Left cardiac atrium (tissue), 4 donors: ENCODE results near the gene CAMK2N2. TPM values are rescaled to one million over a fixed set of nuclear protein-coding genes. Genes with fewer than 3 reads are reported as not detected.

ENCODE experiments used
- ATAC-seq, 2 donors: fragments of 200-7000 bp; cut with Tn5 transposase; one replicate each; pipeline ENCODE4 v1.9.1; 2020; ENCODE audit warnings: mild to moderate bottlenecking in 2 of 2, moderate library complexity in 2 of 2
- DNase-seq: peaks from one replicate; pipeline ENCODE4 v3.0.0-alpha.2; 2020
- intact Hi-C, 2 donors: fragments of 100-400 bp; cut with DNase I; formaldehyde crosslinking; loops; one replicate each; pipeline versions ENCODE4 v1.14.1 to v1.15.1; 2022 to 2023
- microRNA-seq, 2 donors: library from miRNA; unstranded; fragments of <30 nt; microRNA quantifications; one replicate each; pipeline ENCODE4 v1.2.0, GENCODE V29; 2020
- total RNA-seq, 2 donors: library from RNA; stranded (reverse); fragmentation: NEBNext Ultra II Directional; extraction: Animal tissue kit (Norgen Biotek cat#: 25700); gene quantifications; one replicate each; pipeline ENCODE4 v1.2.1, GENCODE V29; 2021
- donor health status: DM: no; HTN: yes; CAD: no.
- donor health status: DM: no; HTN: yes; CAD: no; lungs with severe emphysema.
- donor health status: DM: yes; HTN: yes; CAD: no.
- donor health status: Dilated cardiomyopathy.

Gene CAMK2N2
- total RNA-seq, 2 donors from 2014 or later: 0.18 TPM; not detected in 1

GRCh38 chr3:184230603-184231528 lies 30.5 kb downstream of the CAMK2N2 start:
- DNase-seq (no peak), ATAC-seq (peak in 1 of 2 donors; percentile 3)
- intact Hi-C loops: no loop called here

- DNase-seq: no peak
- intact Hi-C loops: no loop called here
- peak in 1 of 2 donors; percentile 25 for ATAC-seq
These were observed 31.2 kb downstream of the CAMK2N2 start for GRCh38 chr3:184230081-184230602.

- ATAC-seq (peak; percentile 91 to 97), DNase-seq (peak; percentile 72)
- intact Hi-C loops: no loop called here
These were observed 31.8 kb downstream of the CAMK2N2 start, which contains the start of gene VWA5B2 for GRCh38 chr3:184229394-184230080. VWA5B2 (plus strand) TSS chr3:184229585; CDS start chr3:184230529, 944 bp downstream.

GRCh38 chr3:184228376-184229137 lies 32.8 kb downstream of the CAMK2N2 start:
- intact Hi-C loops: no loop called here
- ATAC-seq: no peak
- no peak for DNase-seq

GRCh38 chr3:184227481-184227935 lies 33.8 kb downstream of the CAMK2N2 start:
- intact Hi-C loops: no loop called here
- no peak for DNase-seq
- ATAC-seq: no peak

- ATAC-seq (no peak), DNase-seq (no peak)
- intact Hi-C loops: no loop called here
These were observed 37.4 kb downstream of the CAMK2N2 start for GRCh38 chr3:184223946-184224345.

DNA sequence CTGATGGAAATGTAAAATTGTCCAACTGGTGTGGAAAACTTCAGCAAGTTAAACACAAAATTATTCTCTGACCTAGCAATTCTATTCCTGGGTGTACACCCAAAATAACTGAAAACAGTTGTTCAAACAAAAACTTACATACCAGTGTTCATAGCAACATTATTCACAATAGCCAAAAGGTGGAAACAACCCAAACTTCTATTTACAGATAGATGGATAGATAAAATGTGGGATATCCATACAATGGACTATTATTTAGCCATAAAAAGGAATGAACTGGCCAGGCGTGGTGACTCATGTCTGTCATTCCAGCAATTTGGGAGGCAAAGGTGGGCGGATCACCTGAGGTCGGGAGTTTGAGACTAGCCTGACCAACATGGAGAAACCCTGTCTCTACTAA lies 38.8 kb downstream of the CAMK2N2 start:
- ATAC-seq (no peak), DNase-seq (no peak)
- intact Hi-C loops: no loop called here

GRCh38 chr3:184218814-184219213 lies 42.5 kb downstream of the CAMK2N2 start:
- ATAC-seq: no peak
- intact Hi-C loops: no loop called here
- no peak for DNase-seq

GRCh38 chr3:184211718-184212117 lies 49.6 kb downstream of the CAMK2N2 start:
- intact Hi-C loops: no loop called here
- no peak for DNase-seq
- ATAC-seq: no peak

DNA sequence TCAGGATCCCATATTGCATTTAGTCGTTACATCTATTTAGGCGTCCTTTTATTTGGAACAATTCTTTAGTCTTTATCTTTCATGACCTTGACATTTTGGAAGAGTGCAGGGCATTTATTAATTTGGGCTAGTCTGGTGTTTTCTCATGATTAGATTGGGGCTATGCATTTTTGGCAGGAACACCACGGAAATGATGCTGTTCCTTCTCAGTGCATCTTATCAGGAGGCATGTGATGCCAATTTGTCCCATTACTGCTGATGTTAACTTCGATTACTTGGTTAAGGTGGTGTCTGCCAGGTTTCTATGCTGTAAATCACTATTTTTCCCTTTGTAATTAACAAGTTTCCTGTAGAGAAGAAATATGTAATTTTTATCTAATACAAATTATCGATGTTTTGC lies 50.1 kb downstream of the CAMK2N2 start:
- DNase-seq: no peak
- intact Hi-C loops: no loop called here
- no peak for ATAC-seq

Small RNA genes lying within 50 kb of the gene (microRNA-seq; reads per million reads assigned to microRNA genes)
- gene MIR1224: 0 reads per million in 2 donors

Other genes starting within 250 kb of the CAMK2N2 start
- 10 to 100 TPM; 40.2 to 69.2 TPM for gene ABCC5, start 243.7 kb downstream of the CAMK2N2 start, total RNA-seq
- not detected for gene HTR3D, start 229.8 kb downstream of the CAMK2N2 start, total RNA-seq
- not detected for gene HTR3C, start 208.5 kb downstream of the CAMK2N2 start, total RNA-seq
- gene HTR3E, start 164.5 kb downstream of the CAMK2N2 start, total RNA-seq: not detected
- 10 to 100 TPM; 29.1 to 30.5 TPM for gene EIF2B5, start 126.2 kb downstream of the CAMK2N2 start, total RNA-seq
- 10 to 100 TPM; 42.6 to 66.2 TPM for gene DVL3, start 106.2 kb downstream of the CAMK2N2 start, total RNA-seq
- gene AP2M1, start 86.7 kb downstream of the CAMK2N2 start, total RNA-seq: 100 to 1,000 TPM; 278 to 314 TPM
- gene ABCF3, start 75.4 kb downstream of the CAMK2N2 start, total RNA-seq: 10 to 100 TPM; 54.4 to 78.2 TPM
- gene VWA5B2, start 32.0 kb downstream of the CAMK2N2 start, total RNA-seq: not detected
- 10 to 100 TPM; 23.2 to 28.2 TPM for gene ALG3, start 12.6 kb downstream of the CAMK2N2 start, total RNA-seq
- 1 to 10 TPM; 1.9 to 3.1 TPM for gene EEF1AKMT4, start 11.9 kb downstream of the CAMK2N2 start, total RNA-seq
- gene ECE2, start 14.5 kb upstream of the CAMK2N2 start, total RNA-seq: 1 to 10 TPM in 1 of 2 donors, not detected in 1; 1.1 TPM
- 100 to 1,000 TPM; 176 to 217 TPM for gene PSMD2, start 37.7 kb upstream of the CAMK2N2 start, total RNA-seq
- 100 to 1,000 TPM; 229 to 275 TPM for gene EIF4G1, start 53.1 kb upstream of the CAMK2N2 start, total RNA-seq
- 10 to 100 TPM; 21.0 to 31.1 TPM for gene FAM131A, start 76.0 kb upstream of the CAMK2N2 start, total RNA-seq
- gene CLCN2, start 100.1 kb upstream of the CAMK2N2 start, total RNA-seq: 1 to 10 TPM; 2.3 to 2.6 TPM
- 10 to 100 TPM; 26.8 to 34.4 TPM for gene POLR2H, start 100.2 kb upstream of the CAMK2N2 start, total RNA-seq
- gene THPO, start 116.7 kb upstream of the CAMK2N2 start, total RNA-seq: under 1 TPM; 0.50 to 0.58 TPM
- 10 to 100 TPM in 1 of 2 donors, 1 to 10 TPM in 1; 7.2 to 12.2 TPM for gene CHRD, start 118.5 kb upstream of the CAMK2N2 start, total RNA-seq